ENCODE measurements around the gene AOC2.
"Not testable (repeated sequence)": the region's sequence is repeated elsewhere in the genome, so short reads cannot be mapped to it uniquely, and the experiment has no call there.

Gene AOC2

DNA sequence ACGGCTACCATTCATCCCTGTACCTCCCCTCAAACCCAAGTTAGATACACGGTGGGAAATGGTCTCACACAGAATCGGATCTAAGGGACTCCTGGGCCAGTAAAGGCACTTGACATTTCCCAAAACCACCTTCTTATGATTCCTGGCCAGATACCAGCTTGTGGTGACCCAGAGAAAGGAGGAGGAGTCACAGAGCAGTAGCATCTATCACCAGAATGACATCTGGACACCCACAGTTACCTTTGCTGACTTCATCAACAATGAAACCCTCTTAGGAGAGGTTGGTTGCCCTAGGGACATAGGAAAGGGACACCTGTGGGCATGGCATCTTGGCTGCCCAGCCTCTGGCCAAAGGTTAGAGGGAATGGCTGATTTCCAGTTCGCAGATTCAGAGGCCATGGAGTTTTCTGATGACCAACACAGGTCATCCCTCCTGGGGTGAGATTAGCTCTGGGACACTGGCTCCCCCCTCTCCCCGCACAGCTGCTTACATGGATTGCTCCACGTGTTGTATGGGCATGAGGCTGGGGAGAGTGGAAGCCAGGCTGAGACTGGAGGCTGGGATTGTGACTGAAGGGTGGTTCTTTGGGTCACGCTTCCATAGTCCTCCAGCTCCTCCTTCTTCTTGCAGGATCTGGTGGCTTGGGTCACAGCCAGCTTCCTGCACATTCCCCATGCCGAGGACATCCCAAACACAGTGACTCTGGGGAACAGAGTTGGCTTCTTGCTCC lies 5.2 kb downstream of the AOC2 start:
- Histone ChIP-seq H3K9ac (no peak overlapping the region), H3K27me3 (ENCODE audit: control insufficient read depth, insufficient read depth, low read length) (no peaks in the 10 kb centered on the region), H2AFZ (no peak overlapping the region), H3K27ac (no peak overlapping the region), H3K4me2 (ENCODE audit: low read length) (no peak overlapping the region), H3K79me2 (no peaks in the 10 kb centered on the region), H3K4me3 (ENCODE audit: low read depth, low read length) (no peak overlapping the region), H3K9me3 (ENCODE audit: control insufficient read depth, low read length) (no peaks in the 10 kb centered on the region), H3K4me1 (no peaks in the 10 kb centered on the region), H3K36me3 (ENCODE audit: control insufficient read depth, insufficient read depth, low read length) (no peaks in the 10 kb centered on the region)
- TF ChIP-seq, protein P1, sequence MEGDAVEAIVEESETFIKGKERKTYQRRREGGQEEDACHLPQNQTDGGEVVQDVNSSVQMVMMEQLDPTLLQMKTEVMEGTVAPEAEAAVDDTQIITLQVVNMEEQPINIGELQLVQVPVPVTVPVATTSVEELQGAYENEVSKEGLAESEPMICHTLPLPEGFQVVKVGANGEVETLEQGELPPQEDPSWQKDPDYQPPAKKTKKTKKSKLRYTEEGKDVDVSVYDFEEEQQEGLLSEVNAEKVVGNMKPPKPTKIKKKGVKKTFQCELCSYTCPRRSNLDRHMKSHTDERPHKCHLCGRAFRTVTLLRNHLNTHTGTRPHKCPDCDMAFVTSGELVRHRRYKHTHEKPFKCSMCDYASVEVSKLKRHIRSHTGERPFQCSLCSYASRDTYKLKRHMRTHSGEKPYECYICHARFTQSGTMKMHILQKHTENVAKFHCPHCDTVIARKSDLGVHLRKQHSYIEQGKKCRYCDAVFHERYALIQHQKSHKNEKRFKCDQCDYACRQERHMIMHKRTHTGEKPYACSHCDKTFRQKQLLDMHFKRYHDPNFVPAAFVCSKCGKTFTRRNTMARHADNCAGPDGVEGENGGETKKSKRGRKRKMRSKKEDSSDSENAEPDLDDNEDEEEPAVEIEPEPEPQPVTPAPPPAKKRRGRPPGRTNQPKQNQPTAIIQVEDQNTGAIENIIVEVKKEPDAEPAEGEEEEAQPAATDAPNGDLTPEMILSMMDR (IDR thresholded peaks at IDR 0.05): no peak

DNA sequence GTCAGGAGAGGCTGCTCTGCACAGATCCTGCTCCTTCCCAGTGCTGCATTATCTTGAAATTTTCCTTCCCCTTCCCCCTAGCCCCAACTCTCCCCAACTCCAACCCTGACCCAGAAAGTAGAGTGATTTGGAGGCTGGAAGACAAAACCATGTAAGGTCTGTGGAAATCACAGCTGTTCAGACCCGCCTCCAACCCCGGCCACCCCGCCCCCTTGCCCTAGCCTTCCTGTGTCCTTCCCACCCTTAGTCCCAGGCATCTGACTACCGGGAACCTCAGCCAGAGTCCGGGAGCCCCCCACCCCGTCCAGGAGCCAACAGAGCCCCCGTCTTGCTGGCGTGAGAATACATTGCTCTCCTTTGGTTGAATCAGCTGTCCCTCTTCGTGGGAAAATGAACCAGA lies 6.6 kb downstream of the AOC2 start, which contains the start of gene AOC3:
Gene AOC3 (plus strand): TSS at position 246 of the 400 bp plus-strand sequence. CDS start 145 bp downstream, at position 391.
- H3K9me3 ChIP-seq (ENCODE audit: control insufficient read depth, low read length): no peaks in the 10 kb centered on the region
- no peaks in the 10 kb centered on the region for H3K36me3 ChIP-seq (ENCODE audit: control insufficient read depth, insufficient read depth, low read length)
- no peaks in the 10 kb centered on the region for H3K4me1 ChIP-seq
- H3K4me2 ChIP-seq (ENCODE audit: low read length): no peak within 1 kb of the TSS
- H3K4me3 ChIP-seq (ENCODE audit: low read depth, low read length): peak within 1 kb of the TSS; percentile 22
- H3K9ac ChIP-seq: no peak within 1 kb of the TSS
- H3K27me3 ChIP-seq (ENCODE audit: control insufficient read depth, insufficient read depth, low read length): no peaks in the 10 kb centered on the region
- peak within 1 kb of the TSS; percentile 47 for H3K27ac ChIP-seq
- no peak within 1 kb of the TSS for H2AFZ ChIP-seq
- TF ChIP-seq, protein P1 (IDR thresholded peaks at IDR 0.05): no peak
- H3K79me2 ChIP-seq: no peaks in the 10 kb centered on the region

DNA sequence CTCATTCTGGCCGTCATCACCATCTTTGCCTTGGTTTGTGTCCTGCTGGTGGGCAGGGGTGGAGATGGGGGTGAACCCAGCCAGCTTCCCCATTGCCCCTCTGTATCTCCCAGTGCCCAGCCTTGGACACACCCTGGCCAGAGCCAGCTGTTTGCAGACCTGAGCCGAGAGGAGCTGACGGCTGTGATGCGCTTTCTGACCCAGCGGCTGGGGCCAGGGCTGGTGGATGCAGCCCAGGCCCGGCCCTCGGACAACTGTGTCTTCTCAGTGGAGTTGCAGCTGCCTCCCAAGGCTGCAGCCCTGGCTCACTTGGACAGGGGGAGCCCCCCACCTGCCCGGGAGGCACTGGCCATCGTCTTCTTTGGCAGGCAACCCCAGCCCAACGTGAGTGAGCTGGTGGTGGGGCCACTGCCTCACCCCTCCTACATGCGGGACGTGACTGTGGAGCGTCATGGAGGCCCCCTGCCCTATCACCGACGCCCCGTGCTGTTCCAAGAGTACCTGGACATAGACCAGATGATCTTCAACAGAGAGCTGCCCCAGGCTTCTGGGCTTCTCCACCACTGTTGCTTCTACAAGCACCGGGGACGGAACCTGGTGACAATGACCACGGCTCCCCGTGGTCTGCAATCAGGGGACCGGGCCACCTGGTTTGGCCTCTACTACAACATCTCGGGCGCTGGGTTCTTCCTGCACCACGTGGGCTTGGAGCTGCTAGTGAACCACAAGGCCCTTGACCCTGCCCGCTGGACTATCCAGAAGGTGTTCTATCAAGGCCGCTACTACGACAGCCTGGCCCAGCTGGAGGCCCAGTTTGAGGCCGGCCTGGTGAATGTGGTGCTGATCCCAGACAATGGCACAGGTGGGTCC lies 7.2 kb downstream of the AOC2 start:
- not testable (repeated sequence) for H3K9ac ChIP-seq; H3K79me2 ChIP-seq; H3K27me3 ChIP-seq (ENCODE audit: control insufficient read depth, insufficient read depth, low read length); H3K36me3 ChIP-seq (ENCODE audit: control insufficient read depth, insufficient read depth, low read length); H2AFZ ChIP-seq; H3K4me1 ChIP-seq; H3K9me3 ChIP-seq (ENCODE audit: control insufficient read depth, low read length); H3K4me2 ChIP-seq (ENCODE audit: low read length)
- Histone ChIP-seq H3K4me3 (ENCODE audit: low read depth, low read length) (peak overlapping the region; percentile 22), H3K27ac (peak overlapping the region; percentile 47)

DNA sequence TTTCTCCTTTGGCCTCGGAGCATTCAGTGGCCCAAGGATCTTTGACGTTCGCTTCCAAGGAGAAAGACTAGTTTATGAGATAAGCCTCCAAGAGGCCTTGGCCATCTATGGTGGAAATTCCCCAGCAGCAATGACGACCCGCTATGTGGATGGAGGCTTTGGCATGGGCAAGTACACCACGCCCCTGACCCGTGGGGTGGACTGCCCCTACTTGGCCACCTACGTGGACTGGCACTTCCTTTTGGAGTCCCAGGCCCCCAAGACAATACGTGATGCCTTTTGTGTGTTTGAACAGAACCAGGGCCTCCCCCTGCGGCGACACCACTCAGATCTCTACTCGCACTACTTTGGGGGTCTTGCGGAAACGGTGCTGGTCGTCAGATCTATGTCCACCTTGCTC lies 8.0 kb downstream of the AOC2 start:
- peak overlapping the region; percentile 25 for H3K4me3 ChIP-seq (ENCODE audit: low read depth, low read length)
- H3K9ac ChIP-seq: no peak overlapping the region
- H3K27me3 ChIP-seq (ENCODE audit: control insufficient read depth, insufficient read depth, low read length): no peaks in the 10 kb centered on the region
- TF ChIP-seq, protein P1 (IDR thresholded peaks at IDR 0.05): no peak
- no peak overlapping the region for H2AFZ ChIP-seq
- H3K79me2 ChIP-seq: no peaks in the 10 kb centered on the region
- no peak overlapping the region for H3K4me2 ChIP-seq (ENCODE audit: low read length)
- H3K4me1 ChIP-seq: no peaks in the 10 kb centered on the region
- no peaks in the 10 kb centered on the region for H3K36me3 ChIP-seq (ENCODE audit: control insufficient read depth, insufficient read depth, low read length)
- H3K27ac ChIP-seq: peak overlapping the region; percentile 32
- H3K9me3 ChIP-seq (ENCODE audit: control insufficient read depth, low read length): no peaks in the 10 kb centered on the region

DNA sequence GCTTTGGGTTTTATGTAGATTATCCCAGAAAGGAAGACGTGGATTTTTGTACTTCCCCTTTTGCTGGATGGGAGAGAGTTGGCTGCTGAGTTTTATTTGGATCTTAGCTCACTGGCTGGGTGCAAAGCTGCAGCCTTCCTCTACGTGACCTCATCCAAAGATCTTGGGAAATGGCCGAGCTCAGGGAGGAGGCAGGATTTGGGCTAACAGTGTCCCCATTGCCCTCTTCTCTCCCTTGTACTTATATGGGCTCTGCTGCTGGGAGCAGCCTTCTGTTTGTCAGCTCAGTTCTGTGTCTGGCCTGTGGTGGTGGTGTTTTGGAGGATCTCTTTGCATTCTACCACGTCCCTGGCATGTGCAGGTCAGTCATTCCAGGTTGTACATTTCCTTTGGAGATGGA lies 8.6 kb downstream of the AOC2 start:
- H3K4me1 ChIP-seq: no peaks in the 10 kb centered on the region
- no peak overlapping the region for H3K9ac ChIP-seq
- no peaks in the 10 kb centered on the region for H3K36me3 ChIP-seq (ENCODE audit: control insufficient read depth, insufficient read depth, low read length)
- no peak overlapping the region for H2AFZ ChIP-seq
- no peaks in the 10 kb centered on the region for H3K9me3 ChIP-seq (ENCODE audit: control insufficient read depth, low read length)
- H3K27ac ChIP-seq: no peak overlapping the region
- H3K4me2 ChIP-seq (ENCODE audit: low read length): peak overlapping the region; percentile 7
- H3K79me2 ChIP-seq: no peaks in the 10 kb centered on the region
- TF ChIP-seq, protein P1 (IDR thresholded peaks at IDR 0.05): no peak
- H3K4me3 ChIP-seq (ENCODE audit: low read depth, low read length): peak overlapping the region; percentile 25
- no peaks in the 10 kb centered on the region for H3K27me3 ChIP-seq (ENCODE audit: control insufficient read depth, insufficient read depth, low read length)

Data from parathyroid adenoma (tissue), 2 donors.